H1 (cell line): Measurements from ENCODE around the gene MYH7. TPM values are rescaled to one million over a fixed set of nuclear protein-coding genes. Genes with fewer than 3 reads are reported as not detected.
A peak's percentile ranks its signal among the peaks of the same experiment; 100 is the strongest.

Source experiments
- CTCF ChIA-PET: fragments of 300-600 bp; sonication (Branson Sonifier 250); formaldehyde crosslinking; loops from one replicate; lab custom pipeline; 2021; ENCODE audit not compliant: partially characterized antibody; lab: Charles Lee
- POLR2A ChIA-PET: fragments of 300-600 bp; sonication (Branson Sonifier 250); formaldehyde crosslinking; loops from one replicate; lab custom pipeline; 2021; ENCODE audit warnings: inconsistent platforms; ENCODE audit not compliant: partially characterized antibody; lab: Charles Lee
- DNase-seq, 2 experiments: peaks; one replicate each; pipeline versions ENCODE4 v3.0.0 to v3.0.0-alpha.2; 2010 to 2022; ENCODE audit warnings: low spot score in 2 of 2, low read depth in 1 of 2, mixed read lengths in 1 of 2
- FAIRE-seq: peaks from 2 replicates; lab custom pipeline; 2011; peaks lifted over from hg19 to GRCh38; lab: Jason Lieb, UNC
- H2AFZ ChIP-seq: 2 replicates; pipeline ENCODE4 v1.8.1; 2012; ENCODE audit warnings: low read length, inconsistent platforms
- H2AK5ac ChIP-seq: 2 replicates; pipeline ENCODE4 v1.6.1; 2013; ENCODE audit warnings: low read depth, low read length
- H2BK120ac ChIP-seq: replicated peaks from 2 replicates; pipeline ENCODE3; 2013; ENCODE audit warnings: low read depth, low read length, inconsistent platforms
- H2BK12ac ChIP-seq: 2 replicates; pipeline ENCODE4 v1.6.1; 2013; ENCODE audit warnings: low read depth, low read length
- H2BK15ac ChIP-seq: 2 replicates; pipeline ENCODE4 v1.6.1; 2013; ENCODE audit warnings: low read length
- H2BK20ac ChIP-seq: 2 replicates; pipeline ENCODE4 v1.6.1; 2013; ENCODE audit warnings: low read length
- H2BK5ac ChIP-seq: 2 replicates; pipeline ENCODE4 v1.6.1; 2013; ENCODE audit warnings: low read depth, low read length
- H3K14ac ChIP-seq: 2 replicates; pipeline ENCODE4 v1.6.1; 2013; ENCODE audit warnings: inconsistent platforms; ENCODE audit not compliant: insufficient read length
- H3K18ac ChIP-seq: 2 replicates; pipeline ENCODE4 v1.6.1; 2013; ENCODE audit warnings: low read length; ENCODE audit errors: extremely low read depth
- H3K23ac ChIP-seq: 2 replicates; pipeline ENCODE4 v1.6.1; 2013; ENCODE audit warnings: inconsistent platforms; ENCODE audit not compliant: insufficient read length
- H3K23me2 ChIP-seq: 2 replicates; pipeline ENCODE4 v1.6.1; 2013; ENCODE audit warnings: low read depth, low read length
- H3K27ac ChIP-seq: 2 replicates; pipeline ENCODE4 v1.6.1; 2011; ENCODE audit warnings: low read depth, low read length, inconsistent platforms
- H3K27me3 ChIP-seq, 4 experiments: replicated peaks in 1 of 4; 1 replicate in 1 of 4; 2 replicates in 3 of 4; pipeline versions ENCODE4 v1.6.1 to v1.8.1; 2011 to 2013; ENCODE audit warnings: low read length in 3 of 4, mild to moderate bottlenecking in 3 of 4, inconsistent platforms in 2 of 4, mixed read lengths in 2 of 4, moderate library complexity in 1 of 4; ENCODE audit not compliant: control insufficient read depth in 3 of 4, insufficient read depth in 3 of 4; ENCODE audit errors: extremely low read depth in 1 of 4
- H3K36me3 ChIP-seq, 4 experiments: 2 replicates each; pipeline versions ENCODE4 v1.6.1 to v1.8.1; 2011 to 2013; ENCODE audit warnings: mild to moderate bottlenecking in 4 of 4, low read length in 3 of 4, moderate library complexity in 2 of 4, control low read depth in 1 of 4, inconsistent platforms in 1 of 4; ENCODE audit not compliant: insufficient read depth in 4 of 4, control insufficient read depth in 2 of 4
- H3K4ac ChIP-seq: replicated peaks from 2 replicates; pipeline ENCODE3; 2013; ENCODE audit warnings: low read length, low read depth, mixed read lengths, inconsistent platforms; ENCODE audit not compliant: insufficient read length
- H3K4me1 ChIP-seq, 4 experiments: replicated peaks in 1 of 4; 1 replicate in 1 of 4; 2 replicates in 3 of 4; pipeline versions ENCODE4 v1.6.1 to v1.8.1; 2011 to 2013; ENCODE audit warnings: low read length in 3 of 4, inconsistent platforms in 2 of 4, mixed read lengths in 1 of 4; ENCODE audit not compliant: insufficient read depth in 4 of 4, control insufficient read depth in 3 of 4
- H3K4me2 ChIP-seq, 2 experiments: 2 replicates each; pipeline versions ENCODE4 v1.6.1 to v1.8.1; 2011 to 2013; ENCODE audit warnings: low read depth in 2 of 2, low read length in 2 of 2, control low read depth in 1 of 2, inconsistent platforms in 1 of 2, mild to moderate bottlenecking in 1 of 2; ENCODE audit not compliant: insufficient read depth in 1 of 2
- H3K4me3 ChIP-seq, 4 experiments: fragments of 200-600, 300-600 bp in 1 of 4; sonication (generic), shearing (Covaris generic), sonication (Bioruptor Twin) in 1 of 4; 2 replicates each; pipeline versions ENCODE4 v1.5.1 to v1.8.1; 2011 to 2016; ENCODE audit warnings: low read length in 4 of 4, low read depth in 3 of 4, control low read depth in 2 of 4, inconsistent platforms in 2 of 4, mild to moderate bottlenecking in 2 of 4, mixed read lengths in 1 of 4, moderate library complexity in 1 of 4; ENCODE audit not compliant: insufficient read depth in 2 of 4; ENCODE audit errors: extremely low read depth in 1 of 4
- H3K56ac ChIP-seq: replicated peaks from 2 replicates; pipeline ENCODE3; 2013; ENCODE audit warnings: low read depth, mild to moderate bottlenecking, mixed read lengths, low read length, inconsistent platforms; ENCODE audit not compliant: insufficient read length
- H3K79me1 ChIP-seq: 2 replicates; pipeline ENCODE4 v1.6.1; 2013; ENCODE audit warnings: low read depth, low read length, control low read depth
- H3K79me2 ChIP-seq, 2 experiments: 2 replicates each; pipeline versions ENCODE4 v1.6.1 to v1.8.1; 2012 to 2013; ENCODE audit warnings: low read length in 2 of 2, mild to moderate bottlenecking in 2 of 2, inconsistent platforms in 1 of 2; ENCODE audit not compliant: insufficient read depth in 2 of 2, control insufficient read depth in 1 of 2
- H3K9ac ChIP-seq, 4 experiments: replicated peaks in 1 of 4; 1 replicate in 1 of 4; 2 replicates in 3 of 4; pipeline versions ENCODE4 v1.6.1 to v1.8.1; 2011 to 2013; ENCODE audit warnings: low read depth in 3 of 4, low read length in 3 of 4, control low read depth in 2 of 4, mild to moderate bottlenecking in 2 of 4, moderate library complexity in 2 of 4, inconsistent platforms in 1 of 4; ENCODE audit errors: extremely low read depth in 1 of 4
- H3K9me3 ChIP-seq, 2 experiments: 2 replicates each; pipeline versions ENCODE4 v1.6.1 to v1.8.1; 2012 to 2013; ENCODE audit warnings: mild to moderate bottlenecking in 2 of 2, moderate library complexity in 2 of 2, control low read depth in 1 of 2, inconsistent platforms in 1 of 2, low read depth in 1 of 2, low read length in 1 of 2, mixed read lengths in 1 of 2; ENCODE audit not compliant: insufficient read depth in 2 of 2
- H4K20me1 ChIP-seq, 2 experiments: replicated peaks in 1 of 2; 2 replicates each; pipeline versions ENCODE3 to v1.8.1; 2011 to 2013; ENCODE audit warnings: inconsistent platforms in 2 of 2, low read length in 2 of 2, mild to moderate bottlenecking in 1 of 2; ENCODE audit not compliant: insufficient read depth in 2 of 2, control insufficient read depth in 1 of 2
- H4K5ac ChIP-seq: 2 replicates; pipeline ENCODE4 v1.6.1; 2013; ENCODE audit warnings: low read length, low read depth, mixed read lengths, inconsistent platforms; ENCODE audit not compliant: insufficient read length
- H4K8ac ChIP-seq: 2 replicates; pipeline ENCODE4 v1.8.0; 2013; ENCODE audit warnings: mild to moderate bottlenecking, moderate library complexity, low read length, inconsistent platforms; ENCODE audit not compliant: insufficient read depth; ENCODE audit errors: extremely low read depth
- H4K91ac ChIP-seq: replicated peaks from 2 replicates; pipeline ENCODE3; 2013; ENCODE audit warnings: low read length, mixed read lengths, inconsistent platforms; ENCODE audit not compliant: insufficient read length
- EP300 ChIP-seq, 2 experiments: IDR thresholded peaks; 1 replicate in 1 of 2; 2 replicates in 1 of 2; pipeline ENCODE4 v1.6.1; 2011 to 2012; ENCODE audit warnings: low read depth in 2 of 2, low read length in 2 of 2, mild to moderate bottlenecking in 2 of 2, borderline replicate concordance in 1 of 2, inconsistent platforms in 1 of 2, moderate library complexity in 1 of 2
- RBBP5 ChIP-seq: IDR thresholded peaks from 2 replicates; pipeline ENCODE4 v1.7.1; 2012; ENCODE audit warnings: low read depth, mild to moderate bottlenecking, inconsistent platforms, low read length, moderate library complexity, borderline replicate concordance
- YY1 ChIP-seq: IDR thresholded peaks from 2 replicates; pipeline ENCODE4 v1.6.1; 2011; ENCODE audit warnings: low read depth, mild to moderate bottlenecking, low read length
- polyA plus RNA-seq, 7 experiments: library from polyadenylated mRNA; depleted of rRNA in 3 of 7; stranded (reverse) in 5 of 7; unstranded in 2 of 7; fragments of >200 nt in 5 of 7; fragments of 200-250 nt in 2 of 7; gene quantifications; 1 replicate in 5 of 7; 2 replicates in 1 of 7; 4 replicates in 1 of 7; pipeline versions ENCODE4 v1.2.1 to v1.2.3, GENCODE V29; 2011 to 2013; ENCODE audit warnings: missing spikeins in 2 of 7, mixed read lengths in 2 of 7
- total RNA-seq: library from RNA; stranded (reverse); fragmentation: NEBNext Ultra II Directional; extraction: Animal tissue kit (Norgen Biotek cat#: 25700); gene quantifications from 2 replicates; pipeline ENCODE4 v1.2.1, GENCODE V29; 2021
- TF ChIP-seq, protein P1 (sequence below): IDR thresholded peaks from 2 replicates; pipeline ENCODE4 v1.6.1; 2012; ENCODE audit warnings: inconsistent platforms

Gene MYH7
- total and polyA plus RNA-seq, 2 of the 8 experiments (the other 6 are each of a cell fraction or from before 2014, with no cell fraction given) = not detected

DNA sequence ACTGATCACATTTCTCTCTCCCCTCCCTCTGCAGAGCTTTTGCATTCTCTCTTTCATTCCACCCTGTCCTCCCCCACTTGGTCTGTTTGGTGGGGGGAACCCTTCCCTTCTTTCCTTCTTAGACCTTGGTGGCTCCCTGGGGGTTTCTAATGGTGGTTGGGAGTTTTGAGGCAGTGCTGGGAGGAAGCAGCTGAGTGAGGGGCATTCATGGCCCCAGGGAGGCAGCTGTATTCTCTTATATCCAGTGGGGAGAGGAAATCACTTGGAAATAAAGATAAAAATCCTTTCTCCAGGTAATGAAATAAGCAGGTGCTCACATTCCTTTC is 47.3 kb upstream of the MYH7 start:
- FAIRE-seq (no peak), DNase-seq (peak in 1 of 2 experiments; percentile 56)
- Histone ChIP-seq H3K4ac (no peak overlapping the region), H4K20me1 (no peaks in the 10 kb centered on the region), H3K23ac (no peak overlapping the region), H2BK12ac (no peak overlapping the region; the same call in none of the 2 replicates), H4K8ac (no peak overlapping the region), H2BK20ac (peak overlapping the region; percentile 63; the same call in 1 of the 2 replicates), H2AFZ (no peak overlapping the region), H2BK5ac (peak overlapping the region; percentile 95; the same call in 1 of the 2 replicates), H3K4me2 (peak overlapping the region; percentile 63 to 76), H3K4me3 (peak overlapping the region in 1 of 4 experiments; percentile 33; a peak in 1 of 8 replicates), H4K5ac (no peak overlapping the region), H2AK5ac (no peak overlapping the region), H3K79me2 (no peaks in the 10 kb centered on the region), H3K23me2 (peaks cover 1% of the 10 kb centered on the region; the same call in 1 of the 2 replicates), H3K14ac (no peak overlapping the region), H3K27ac (peak overlapping the region; percentile 49; the same call in 1 of the 2 replicates), H3K36me3 (peaks cover under 1 to 4% (median 1%) of the 10 kb centered on the region in 4 experiments; a peak in 5 of 8 replicates), H3K9ac (no peak overlapping the region; a peak in 1 of 7 replicates), H3K79me1 (no peaks in the 10 kb centered on the region; the same call in 1 of the 2 replicates), H3K9me3 (no peaks in the 10 kb centered on the region), H3K4me1 (peaks cover 14 to 46% (median 36%) of the 10 kb centered on the region in 4 experiments), H3K56ac (no peak overlapping the region), H4K91ac (peak overlapping the region; percentile 93), H3K27me3 (no peaks in the 10 kb centered on the region), H2BK15ac (no peak overlapping the region), H2BK120ac (peak overlapping the region; percentile 48), H3K18ac (no peak overlapping the region; the same call in 1 of the 2 replicates)
- CTCF ChIA-PET = interaction anchor here (0.6 to 26.8 kb wide), 14 partner anchors 8 to 429 kb away, joined by 3 to 2092 read pairs (median 3); partner anchors contain the start of genes AP1G2, THTPA and ZFHX2
- POLR2A ChIA-PET = interaction anchor here (0.9 to 22.8 kb wide), 11 partner anchors 10 to 157 kb away, joined by 3 to 944 read pairs (median 5); partner anchors contain the start of genes AP1G2, THTPA and ZFHX2
- TF ChIP-seq, protein P1, sequence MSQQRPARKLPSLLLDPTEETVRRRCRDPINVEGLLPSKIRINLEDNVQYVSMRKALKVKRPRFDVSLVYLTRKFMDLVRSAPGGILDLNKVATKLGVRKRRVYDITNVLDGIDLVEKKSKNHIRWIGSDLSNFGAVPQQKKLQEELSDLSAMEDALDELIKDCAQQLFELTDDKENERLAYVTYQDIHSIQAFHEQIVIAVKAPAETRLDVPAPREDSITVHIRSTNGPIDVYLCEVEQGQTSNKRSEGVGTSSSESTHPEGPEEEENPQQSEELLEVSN = no peak
- TF ChIP-seq YY1 (no peak), RBBP5 (0 out of 2 replicates have a peak, but pooled peaks have one; percentile 55), EP300 (IDR thresholded peaks at IDR 0.05; ENCODE audit: borderline replicate concordance in 1 of 2, low read depth in 2 of 2, low read length in 2 of 2) (no peak)
